Fibroblast of skin of right biceps (primary cell): ENCODE measurements around the gene ETV3.
"Not testable (repeated sequence)": the region's sequence is repeated elsewhere in the genome, so short reads cannot be mapped to it uniquely, and the experiment has no call there.

Experiments
- DNase-seq: peaks from one replicate; pipeline ENCODE4 v3.0.0-alpha.2; 2013

ETV3 gene

DNA sequence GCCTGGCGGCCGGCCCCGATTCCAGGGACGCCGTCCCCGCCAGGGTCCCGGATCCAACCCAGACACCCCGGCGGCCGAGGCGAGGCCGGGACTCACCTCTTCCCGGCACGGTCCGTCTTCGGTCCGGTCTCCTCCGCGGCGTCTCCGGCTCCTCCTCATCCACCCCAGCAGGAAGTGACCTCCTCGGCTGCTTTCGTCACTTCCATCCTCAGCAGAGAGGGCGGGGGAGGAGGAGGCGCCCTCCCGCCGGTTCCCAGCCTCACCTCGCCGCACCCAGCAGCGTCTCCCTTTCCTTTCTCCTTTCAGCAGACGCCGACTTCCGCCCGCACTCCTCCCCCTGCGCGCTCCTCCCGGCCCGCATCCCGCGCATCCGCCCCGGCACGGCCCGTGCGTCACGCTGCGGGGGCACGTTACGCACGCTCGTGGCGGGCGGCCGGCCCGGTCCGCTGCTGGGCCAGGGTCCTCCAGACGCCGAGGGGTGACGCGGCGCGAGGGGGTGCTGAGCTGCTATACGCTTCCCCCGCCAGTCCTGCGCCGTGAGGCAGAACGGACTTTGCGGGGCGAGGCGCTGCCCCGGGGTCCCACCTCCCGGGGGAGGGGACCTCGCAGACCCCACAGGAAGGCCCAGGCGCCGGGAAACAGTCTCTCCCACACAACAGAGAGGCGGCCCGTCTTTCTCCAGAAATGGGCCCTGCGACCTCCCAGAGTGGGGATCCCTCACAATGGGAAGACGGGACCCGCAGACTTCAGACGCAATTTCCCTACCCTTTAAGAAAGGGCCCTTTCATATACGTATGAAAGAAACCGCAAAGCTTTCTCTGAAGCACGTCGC lies at the start of gene ETV3:
Gene ETV3 (minus strand): TSS at position 176 of the 832 bp plus-strand sequence. CDS start 2,043 bp downstream, outside the sequence.
- DNase-seq: peak; percentile 94

DNA sequence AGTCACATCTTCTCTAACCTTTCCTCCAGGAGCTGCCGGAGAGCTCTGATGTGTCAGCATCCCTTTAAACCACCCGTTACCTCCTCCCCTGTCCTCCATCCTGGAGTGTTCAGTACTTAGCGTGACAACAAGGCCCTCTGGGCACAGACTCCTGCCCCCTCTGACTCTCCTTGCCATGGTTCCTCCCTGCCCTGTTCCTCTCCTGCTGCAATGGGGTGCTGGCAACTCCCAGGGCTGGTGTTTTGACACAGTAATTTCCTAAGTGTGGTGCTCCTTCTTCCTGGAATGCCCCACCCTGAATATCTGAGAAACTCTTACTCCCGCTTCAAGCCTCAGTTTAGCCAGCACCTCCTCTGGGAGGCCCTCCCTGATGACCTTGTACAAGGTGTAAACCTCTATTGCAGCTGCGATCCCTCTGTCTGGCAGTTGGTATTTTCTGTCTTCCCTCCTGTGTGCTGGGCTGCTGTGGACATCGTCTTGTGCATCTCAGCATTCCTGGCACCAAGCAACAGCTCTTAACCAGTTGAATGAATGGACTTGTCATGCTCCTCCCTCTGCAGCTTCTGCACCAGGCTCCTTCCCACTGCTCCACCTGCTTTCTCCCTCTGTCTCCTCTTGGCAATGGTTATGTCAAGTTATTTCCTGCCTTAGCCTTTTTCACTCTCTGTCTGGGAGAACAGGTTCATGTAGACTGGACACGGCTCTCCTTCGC lies 48.2 kb upstream of the ETV3 start:
- DNase-seq: no peak

DNA sequence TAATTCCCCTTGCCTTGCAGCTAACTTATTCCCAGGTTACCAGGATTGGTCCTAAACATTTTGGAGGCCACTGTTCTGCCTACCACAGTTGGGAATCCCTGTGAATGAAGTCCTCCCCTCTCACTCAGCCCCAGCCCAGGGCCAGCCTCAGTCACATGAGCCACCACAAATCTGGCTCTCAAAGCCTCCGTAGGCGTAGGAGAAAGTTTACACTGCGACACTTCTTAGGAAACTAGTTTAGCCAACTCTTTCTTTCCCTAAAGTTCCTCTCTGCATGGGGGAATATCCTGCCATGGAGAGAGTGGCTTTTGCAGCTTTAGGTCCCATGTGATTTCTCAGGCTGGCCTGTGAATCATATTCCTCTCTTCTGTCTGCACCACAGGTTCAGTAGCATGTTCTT lies 45.7 kb upstream of the ETV3 start:
- DNase-seq: no peak

DNA sequence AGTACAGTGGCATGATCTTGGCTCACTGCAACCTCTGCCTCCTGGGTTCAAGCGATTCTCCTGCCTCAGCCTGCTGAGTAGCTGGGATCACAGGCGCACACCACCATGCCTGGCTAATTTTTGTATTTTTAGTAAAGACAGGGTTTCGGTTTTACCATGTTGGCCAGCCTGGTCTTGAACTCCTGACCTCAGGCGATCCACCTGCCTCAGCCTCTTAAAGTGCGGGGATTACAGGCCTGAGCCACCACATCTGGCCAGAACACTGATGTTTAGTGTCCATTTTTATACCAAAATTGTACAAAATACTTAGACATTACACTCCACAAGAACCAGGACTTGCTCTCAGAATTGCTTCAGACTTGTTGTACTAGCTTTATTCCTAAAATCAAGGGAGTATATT lies 44.2 kb upstream of the ETV3 start:
- DNase-seq: not testable (repeated sequence)

DNA sequence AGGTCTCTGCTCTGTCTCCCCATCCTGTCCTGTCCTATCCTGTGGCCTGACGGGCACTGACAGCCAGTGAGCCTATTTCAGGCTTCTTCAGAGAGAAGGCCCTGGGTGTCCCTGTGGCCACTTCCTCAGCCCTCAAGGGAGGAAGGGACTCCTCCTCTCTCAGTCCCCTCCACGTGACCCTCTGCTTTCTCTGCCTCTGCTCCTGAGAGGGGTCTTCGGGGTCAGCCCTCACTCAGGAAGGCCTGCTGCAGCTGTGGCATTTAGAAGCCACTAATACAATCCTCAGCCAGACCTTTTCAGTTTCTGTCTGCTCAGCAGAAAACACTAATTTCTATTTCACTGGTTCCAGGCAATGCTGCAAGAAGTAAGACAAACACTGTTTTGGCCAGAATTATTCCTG lies 43.6 kb upstream of the ETV3 start:
- DNase-seq: no peak

DNA sequence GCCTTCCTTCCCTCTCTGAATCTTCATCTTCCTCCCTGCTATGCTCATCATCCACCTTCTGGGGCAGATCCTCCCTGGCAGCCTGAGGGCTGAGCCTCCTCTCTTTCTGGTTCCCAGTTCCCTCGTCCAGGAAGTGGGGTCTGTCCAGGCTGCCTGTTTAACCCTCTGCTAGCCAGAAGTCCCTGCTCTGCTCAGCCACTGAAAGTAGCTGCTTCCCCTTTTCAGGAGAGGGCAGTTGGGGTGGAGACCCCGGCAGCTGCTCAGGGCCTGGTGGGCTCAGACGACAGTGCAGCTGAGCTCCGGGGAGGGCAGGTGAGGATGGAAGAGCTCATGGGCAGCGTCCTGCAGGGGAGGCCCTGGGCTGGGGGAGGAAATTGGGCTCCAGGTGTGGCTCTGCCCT lies 43.1 kb upstream of the ETV3 start:
- no peak for DNase-seq

DNA sequence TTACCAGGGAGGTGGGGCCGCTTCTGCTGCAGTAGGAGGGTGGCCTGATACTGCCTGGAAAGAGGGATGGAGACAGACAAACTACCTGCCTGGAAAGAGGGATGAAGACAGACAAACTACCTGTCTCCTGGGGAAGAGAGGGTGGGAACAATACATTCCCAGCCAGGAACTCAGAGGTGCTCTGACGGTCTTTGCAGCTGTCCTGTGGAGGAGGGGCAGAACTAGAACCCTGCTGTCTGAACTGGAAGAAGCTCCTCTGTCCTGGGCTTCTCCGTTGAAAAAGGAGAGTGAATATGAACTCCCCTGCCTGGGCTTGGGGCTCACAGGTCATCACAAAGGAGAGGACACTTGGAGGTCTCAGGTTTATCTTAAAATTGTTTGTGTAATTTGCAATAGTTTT lies 40.3 kb upstream of the ETV3 start:
- no peak for DNase-seq

DNA sequence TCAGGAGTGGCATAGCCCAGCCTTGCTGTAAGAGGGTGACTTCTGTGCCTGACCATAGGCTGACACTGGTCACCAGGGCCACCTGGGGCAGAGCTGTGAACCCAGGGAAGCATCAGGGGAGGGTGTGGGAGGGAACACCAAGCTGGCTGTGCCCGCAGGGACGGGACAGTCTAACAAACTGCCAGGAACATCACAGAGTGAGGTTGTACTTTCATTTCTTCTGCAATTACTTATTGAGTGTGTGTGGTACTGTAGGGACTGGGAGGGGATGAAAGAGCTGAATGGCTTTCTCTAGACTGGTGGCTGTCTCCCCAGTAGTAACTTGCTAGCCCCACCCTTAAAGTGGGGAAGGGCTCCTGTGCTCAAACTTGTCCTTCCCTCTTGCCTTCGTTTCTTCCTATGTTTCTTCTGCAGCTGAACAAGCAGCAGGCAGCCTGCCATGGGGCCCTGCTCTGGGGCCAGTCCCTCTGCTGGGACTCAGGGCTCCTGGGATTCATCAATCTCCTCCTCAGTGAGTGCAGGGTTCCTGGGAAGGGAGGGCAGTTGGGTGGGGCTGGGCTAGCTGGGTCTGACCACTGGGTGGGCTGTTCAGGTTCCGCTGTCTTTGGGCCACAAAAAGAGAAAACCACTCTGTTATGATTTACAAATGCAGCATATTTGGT lies 39.7 kb upstream of the ETV3 start:
- DNase-seq: no peak

DNA sequence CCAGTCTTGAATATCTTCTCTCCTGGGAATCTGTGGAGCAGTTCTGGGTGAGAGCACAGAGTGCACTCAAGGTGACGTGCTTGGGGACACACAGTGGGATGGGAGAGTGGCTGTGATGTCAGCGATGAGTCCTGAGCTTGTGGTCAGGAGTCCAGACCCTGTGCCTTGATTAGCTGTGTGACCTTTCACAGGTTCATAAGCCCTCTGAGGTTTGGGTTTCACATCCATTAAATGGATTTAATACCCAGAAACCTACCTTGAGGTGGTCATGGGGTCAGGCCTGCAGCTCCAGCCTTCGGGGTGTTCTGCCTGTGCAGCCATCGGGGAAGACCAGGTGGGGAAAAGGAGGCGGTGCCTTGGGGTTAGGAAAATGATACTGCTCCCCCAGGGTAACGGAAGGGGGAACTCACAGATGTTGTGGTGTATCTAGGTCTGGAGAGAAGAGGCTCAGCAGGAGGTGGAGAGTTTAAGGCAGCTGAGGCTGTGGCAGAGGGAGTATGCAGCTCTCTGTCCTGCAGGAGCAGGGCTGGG lies 38.5 kb upstream of the ETV3 start:
- no peak for DNase-seq

DNA sequence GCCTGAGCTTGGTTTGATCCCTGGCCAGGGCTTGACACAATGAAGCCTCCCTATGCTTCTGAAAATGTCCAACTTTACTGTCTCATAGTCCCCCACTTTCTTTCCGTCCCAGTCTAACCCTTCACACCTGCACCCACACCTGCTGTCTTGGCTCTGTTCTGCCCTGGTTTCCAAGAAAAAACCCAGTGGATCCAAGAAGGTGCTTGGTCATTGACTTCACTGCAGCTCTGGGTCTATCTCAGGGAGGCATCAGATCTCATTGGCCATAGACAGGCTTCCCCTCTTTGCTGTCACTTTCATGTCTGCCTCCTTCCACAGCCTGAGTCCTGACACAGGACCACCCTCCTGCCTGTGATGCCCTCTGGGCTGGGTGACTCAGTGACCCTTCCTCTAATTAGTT lies 37.8 kb upstream of the ETV3 start:
- no peak for DNase-seq

DNA sequence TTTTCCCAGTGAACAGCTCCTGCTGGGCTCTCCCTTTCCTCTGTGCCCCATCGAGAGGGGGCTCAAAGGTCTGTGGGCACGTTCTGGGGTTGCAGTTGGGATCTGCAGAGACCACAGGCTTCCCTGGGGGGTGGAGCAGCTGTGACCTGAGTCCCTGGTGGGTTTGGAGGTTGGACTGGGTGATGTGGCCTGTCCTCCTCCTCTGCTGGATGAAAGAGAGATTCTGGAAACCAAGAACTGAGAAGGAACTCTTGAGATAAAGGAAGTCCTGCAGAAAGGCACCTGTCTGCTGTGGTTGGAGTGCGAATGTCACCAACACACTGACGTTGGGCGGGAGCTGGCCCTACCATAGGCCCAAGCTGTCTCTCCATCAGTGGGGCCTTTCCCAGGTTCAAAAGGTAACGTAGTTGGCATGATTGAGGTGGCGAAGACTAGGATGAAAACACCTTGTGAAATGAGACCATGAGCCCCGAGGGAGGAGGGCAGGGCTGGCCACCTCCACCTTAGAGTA lies 35.8 kb upstream of the ETV3 start:
- no peak for DNase-seq

DNA sequence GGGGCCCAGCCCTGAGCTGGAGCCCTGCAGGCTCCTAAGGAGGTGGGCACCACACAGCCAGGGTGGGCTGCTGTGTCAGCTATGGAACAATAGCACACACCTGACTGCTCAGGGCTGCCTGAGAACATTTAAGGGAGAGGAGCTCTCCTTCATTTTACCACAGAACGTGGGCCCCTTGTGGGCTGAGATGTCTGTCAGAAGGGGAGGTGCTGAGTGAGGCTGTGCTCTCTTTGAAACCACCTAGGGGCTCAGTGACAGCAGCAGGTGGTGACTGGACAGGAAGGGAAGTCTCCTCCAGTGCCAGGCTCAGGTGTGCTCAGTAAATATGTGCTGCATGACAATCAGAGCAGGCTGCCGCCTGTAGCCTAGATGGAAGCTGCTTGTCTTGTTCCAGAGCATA lies 35.0 kb upstream of the ETV3 start:
- not testable (repeated sequence) for DNase-seq

DNA sequence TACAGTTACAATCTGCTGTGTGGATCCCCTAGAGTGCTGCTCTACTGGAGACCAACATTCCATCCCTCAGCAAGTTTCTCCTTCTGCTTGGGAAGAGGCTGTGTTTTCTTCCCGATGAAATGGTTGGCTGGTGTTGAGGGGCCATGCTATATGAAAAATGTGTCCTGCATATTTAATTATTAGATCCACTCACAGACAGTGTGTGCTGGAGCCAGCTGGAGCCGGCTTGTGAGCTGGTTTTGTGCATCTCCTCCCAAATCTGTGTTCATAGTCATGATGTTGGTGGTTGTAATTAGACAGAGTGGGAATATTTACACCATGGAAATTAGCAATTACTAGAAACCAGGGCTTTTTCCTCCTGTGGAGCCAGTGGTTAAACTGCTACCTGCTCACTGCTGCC lies 34.4 kb upstream of the ETV3 start:
- not testable (repeated sequence) for DNase-seq

DNA sequence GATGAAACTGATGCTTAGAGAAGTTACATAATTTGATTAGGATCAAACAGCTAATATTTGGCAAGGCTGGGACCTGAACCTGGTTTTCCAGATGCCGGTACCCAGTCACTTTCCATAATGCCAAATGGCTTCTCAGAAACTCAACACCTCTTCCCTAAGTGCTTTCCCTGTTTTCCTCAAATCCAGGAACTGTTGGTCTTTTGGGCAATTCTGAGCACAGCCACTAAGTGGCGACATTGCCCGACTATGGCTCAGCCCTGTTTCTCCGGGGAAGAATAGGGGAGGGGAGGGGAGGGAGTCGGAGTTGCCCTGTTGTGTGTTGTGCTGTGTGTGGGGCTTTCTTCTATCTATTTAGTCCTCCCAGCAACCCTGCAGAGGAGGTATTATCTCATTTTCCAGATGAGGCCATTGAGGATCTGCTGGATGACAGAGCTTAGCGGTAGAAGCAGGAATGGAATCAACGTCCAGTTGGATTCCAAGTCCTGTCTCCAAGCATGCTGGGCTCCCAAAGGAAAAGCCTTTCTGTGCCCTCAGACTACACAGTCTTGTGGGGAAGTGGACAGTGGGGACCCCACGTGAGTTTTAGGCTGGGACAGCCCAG lies 33.8 kb upstream of the ETV3 start:
- DNase-seq: not testable (repeated sequence)

DNA sequence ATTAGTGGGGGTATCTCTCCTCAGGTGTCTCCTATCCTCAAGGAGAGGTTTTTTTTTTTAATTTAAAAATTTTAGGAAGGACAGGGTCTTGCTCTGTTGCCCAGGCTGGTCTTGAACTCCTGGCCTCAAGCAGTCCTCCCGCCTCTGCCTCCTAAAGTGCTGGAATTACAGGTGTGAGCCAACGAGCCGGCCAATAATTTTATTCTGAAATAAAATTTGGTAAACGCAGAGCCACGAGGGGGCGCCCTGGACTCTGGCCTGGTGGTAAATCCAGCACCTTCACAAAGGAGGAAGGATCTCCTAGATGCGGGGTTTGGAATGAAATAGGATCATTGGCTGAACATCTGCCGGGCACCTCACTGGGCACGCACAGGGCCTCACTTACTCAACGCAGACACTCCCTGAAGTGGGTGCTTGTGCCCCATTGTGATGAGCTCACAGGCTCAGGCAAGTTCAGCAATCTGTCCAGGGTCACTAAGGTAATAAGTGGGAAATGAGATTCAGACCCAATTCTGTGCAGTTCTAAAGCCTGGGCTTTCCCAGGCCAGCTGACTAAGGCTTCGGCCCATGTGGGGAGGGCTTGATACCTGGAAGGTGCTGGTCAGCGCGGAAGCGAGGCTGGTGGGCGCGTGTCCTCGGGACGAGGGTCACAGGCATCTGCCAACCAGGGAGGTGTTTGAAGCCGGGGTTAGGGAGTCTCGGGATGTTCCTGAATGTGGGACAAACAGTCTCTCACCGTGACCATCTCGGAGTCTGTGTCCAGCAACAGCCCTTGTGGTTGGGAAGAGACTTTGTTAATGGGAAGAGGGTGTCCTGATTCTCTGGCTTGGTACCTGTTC lies 32.7 kb upstream of the ETV3 start:
- peak; percentile 28 for DNase-seq

DNA sequence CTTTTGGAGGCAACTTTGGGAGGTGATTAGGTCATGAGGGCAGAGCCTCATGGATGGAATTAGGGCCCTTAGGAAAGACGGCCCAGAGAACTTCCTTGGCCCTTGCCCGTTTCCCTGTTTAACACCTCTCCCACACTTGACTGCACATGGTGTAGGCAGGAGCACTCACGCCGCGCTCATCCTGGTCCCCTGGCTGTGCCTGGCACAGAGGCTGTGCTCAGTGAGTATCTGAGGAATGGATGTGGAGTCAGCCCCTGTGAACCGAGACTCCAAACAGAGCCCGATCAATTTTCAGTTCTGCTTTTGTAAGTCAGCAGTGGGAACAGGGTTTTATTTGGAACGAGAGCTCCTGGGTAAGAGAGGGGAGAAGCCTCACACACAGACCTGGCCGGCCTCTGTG lies 29.8 kb upstream of the ETV3 start:
- no peak for DNase-seq

DNA sequence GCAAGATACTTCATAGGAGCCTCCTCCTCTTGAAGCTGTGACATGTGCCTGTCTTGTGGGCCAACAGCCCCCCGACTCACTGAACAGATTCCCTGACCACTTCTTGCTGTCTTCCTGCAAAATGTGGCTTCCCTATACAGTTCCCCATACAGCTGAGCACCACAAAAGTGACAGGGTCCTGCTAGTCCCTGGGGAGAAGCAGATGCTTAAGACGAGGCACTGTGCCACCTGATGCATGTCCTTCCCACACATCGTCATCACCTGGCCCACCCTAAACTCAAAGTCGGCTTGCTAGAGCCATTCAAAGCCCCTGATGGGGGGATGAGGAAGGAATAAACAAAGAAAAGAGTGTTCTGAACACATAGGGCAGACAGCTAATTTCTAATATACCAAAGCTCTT lies 29.2 kb upstream of the ETV3 start:
- no peak for DNase-seq

DNA sequence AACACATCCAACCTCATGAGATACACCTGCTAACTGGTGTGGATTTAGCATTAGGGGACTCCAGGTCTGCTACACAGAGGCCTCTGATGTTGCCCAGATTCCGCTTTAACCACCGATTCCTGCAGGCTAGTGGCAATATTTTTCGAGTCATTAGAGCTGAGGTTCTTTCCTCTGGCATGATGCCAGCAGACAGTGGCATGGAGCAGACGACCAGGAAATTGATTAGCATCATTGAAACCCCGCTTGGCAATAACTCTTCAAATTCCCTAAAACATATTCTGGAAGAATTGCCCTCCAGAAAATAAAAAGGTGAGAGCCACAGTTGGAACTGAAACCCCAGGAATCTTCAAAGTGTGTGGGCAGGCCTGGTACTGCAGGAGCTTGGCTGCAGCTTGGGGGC lies 28.4 kb upstream of the ETV3 start:
- no peak for DNase-seq

DNA sequence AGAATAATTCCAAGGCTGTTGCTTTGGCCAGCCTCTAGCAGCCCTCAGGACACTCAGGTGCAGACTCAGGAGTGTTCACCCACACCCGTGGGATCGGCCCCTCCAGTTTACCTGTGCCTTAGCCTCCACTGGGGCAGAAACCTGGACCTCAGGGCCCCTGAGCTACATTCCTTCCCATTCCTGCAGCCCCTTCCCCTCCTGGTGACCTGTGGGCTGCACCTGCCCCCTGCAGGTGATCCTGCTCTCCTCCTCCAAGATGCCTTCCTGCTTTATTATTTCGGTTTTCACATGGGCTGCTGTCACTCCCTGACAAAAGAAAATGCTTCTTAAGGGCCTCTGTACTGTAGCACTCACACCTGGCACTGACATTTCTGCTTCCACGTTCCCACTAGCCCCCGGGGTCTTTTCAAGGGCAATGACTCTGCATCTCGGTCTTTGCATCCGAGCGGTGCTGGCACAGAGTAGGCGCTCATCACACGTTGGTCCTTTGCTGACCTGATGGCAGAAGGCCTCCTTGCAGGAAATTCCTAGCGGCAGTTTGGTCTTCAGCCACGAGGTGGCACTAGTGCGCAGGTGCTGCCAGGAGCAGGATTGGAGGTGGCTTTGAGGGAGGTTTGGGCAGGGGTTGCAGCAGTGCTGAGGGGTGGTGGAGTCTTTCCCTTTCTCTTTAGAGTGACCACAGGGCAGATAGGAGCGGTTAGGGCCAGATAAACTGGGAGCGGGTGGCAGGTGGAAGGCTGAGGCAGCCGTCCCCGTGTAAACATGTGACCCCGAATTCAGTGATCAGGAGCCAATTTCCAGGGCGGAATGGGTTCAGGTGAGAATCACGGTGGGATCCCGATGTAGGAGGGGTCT lies 25.3 kb upstream of the ETV3 start:
- DNase-seq: peak; percentile 47

DNA sequence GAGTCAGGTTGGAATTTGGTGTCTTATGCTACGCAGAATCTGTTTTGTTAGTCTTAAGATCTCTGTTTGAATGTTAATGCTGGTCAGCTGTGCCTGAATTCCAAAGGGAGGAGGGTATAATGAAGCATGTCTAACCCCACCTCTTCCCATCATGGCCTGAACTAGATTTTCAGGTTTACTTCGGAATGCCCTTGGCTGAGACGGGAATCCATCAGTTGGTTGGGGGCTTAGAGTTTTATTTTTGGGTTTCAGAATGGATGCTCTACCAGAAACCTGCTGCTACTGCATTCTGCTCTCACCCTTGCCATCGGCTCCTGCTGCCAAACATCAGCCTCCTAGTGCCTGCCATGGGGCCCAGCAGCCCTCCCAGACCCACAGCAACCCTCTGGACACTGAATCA lies 24.1 kb upstream of the ETV3 start:
- DNase-seq: no peak

DNA sequence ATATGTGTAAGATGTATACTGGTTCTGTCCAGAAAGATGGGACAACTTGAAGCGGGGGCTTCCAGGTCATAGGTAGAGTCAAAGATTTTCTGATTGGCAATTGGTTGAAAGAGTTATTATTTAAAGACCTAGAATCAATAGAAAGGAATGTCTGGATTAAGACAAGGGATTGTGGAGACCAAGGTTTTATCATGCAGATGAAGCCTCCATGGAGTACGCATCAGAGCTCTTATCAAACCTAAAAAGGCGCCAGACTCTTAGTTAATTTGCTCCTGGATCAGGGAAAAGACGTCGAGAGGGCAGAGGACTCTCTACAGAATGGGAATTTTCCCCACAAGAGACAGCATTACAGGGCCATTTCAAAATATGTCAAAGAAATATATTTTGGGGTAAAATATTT lies 23.7 kb upstream of the ETV3 start:
- DNase-seq: no peak
